Endothelial cell (in vitro differentiated cells): ENCODE data around the gene RGS7. TPM values are rescaled to one million over a fixed set of nuclear protein-coding genes. Genes with fewer than 3 reads are reported as not detected.

Experiments used
- DNase-seq: peaks from one replicate; pipeline ENCODE4 v3.0.0; 2021; ENCODE audit warnings: low spot score
- H3K27ac Mint-ChIP-seq: one replicate; pipeline ENCODE4 v1.8.0; 2021; ENCODE audit warnings: mixed read lengths, inconsistent platforms; ENCODE audit not compliant: unreplicated experiment
- H3K27me3 Mint-ChIP-seq: one replicate; pipeline ENCODE4 v1.8.0; 2021; ENCODE audit warnings: mild to moderate bottlenecking, moderate library complexity, mixed read lengths, inconsistent platforms; ENCODE audit not compliant: unreplicated experiment
- H3K36me3 Mint-ChIP-seq: one replicate; pipeline ENCODE4 v1.8.0; 2021; ENCODE audit warnings: mild to moderate bottlenecking, low read depth, mixed read lengths, inconsistent platforms; ENCODE audit not compliant: unreplicated experiment
- H3K4me1 Mint-ChIP-seq: one replicate; pipeline ENCODE4 v1.8.0; 2021; ENCODE audit warnings: mild to moderate bottlenecking, mixed read lengths, inconsistent platforms; ENCODE audit not compliant: unreplicated experiment
- H3K4me3 Mint-ChIP-seq: one replicate; pipeline ENCODE4 v1.8.0; 2021; ENCODE audit warnings: mild to moderate bottlenecking, mixed read lengths, inconsistent platforms; ENCODE audit not compliant: unreplicated experiment
- H3K9me3 Mint-ChIP-seq: one replicate; pipeline ENCODE4 v1.8.0; 2021; ENCODE audit warnings: mixed read lengths, inconsistent platforms; ENCODE audit not compliant: unreplicated experiment
- CTCF ChIP-seq: fragments of 200-600 bp; sonication (generic); IDR thresholded peaks from one replicate; pipeline ENCODE4 v1.5.0; 2021; ENCODE audit warnings: antibody characterized with exemption; ENCODE audit not compliant: unreplicated experiment
- total RNA-seq: library from RNA; stranded (reverse); fragmentation: NEBNext Ultra II Directional; extraction: Animal tissue kit (Norgen Biotek cat#: 25700); gene quantifications from one replicate; pipeline ENCODE4 v1.2.1, GENCODE V29; 2021; ENCODE audit not compliant: unreplicated experiment

Gene RGS7
- total RNA-seq, 1 donor from 2014 or later: 1.4 TPM

- Mint-ChIP-seq H3K27me3 (peaks cover 2% of the 10 kb centered on the region), H3K4me3 (no peak overlapping the region), H3K9me3 (no peaks in the 10 kb centered on the region), H3K27ac (no peak overlapping the region), H3K4me1 (no peaks in the 10 kb centered on the region), H3K36me3 (no peaks in the 10 kb centered on the region)
- DNase-seq: no peak
- no peak for TF ChIP-seq CTCF
These were observed 512.5 kb downstream of the RGS7 start for GRCh38 chr1:240844486-240844885.

GRCh38 chr1:240843798-240844197 is 513.2 kb downstream of the RGS7 start:
- Mint-ChIP-seq H3K4me1 (no peaks in the 10 kb centered on the region), H3K27ac (no peak overlapping the region), H3K4me3 (no peak overlapping the region), H3K27me3 (peaks cover 2% of the 10 kb centered on the region), H3K36me3 (no peaks in the 10 kb centered on the region), H3K9me3 (no peaks in the 10 kb centered on the region)
- no peak for TF ChIP-seq CTCF
- DNase-seq: no peak

GRCh38 chr1:240836271-240836670 is 520.7 kb downstream of the RGS7 start:
- Mint-ChIP-seq H3K36me3 (no peaks in the 10 kb centered on the region), H3K27ac (no peak overlapping the region), H3K4me3 (no peak overlapping the region), H3K27me3 (peaks cover 3% of the 10 kb centered on the region), H3K9me3 (no peaks in the 10 kb centered on the region), H3K4me1 (no peaks in the 10 kb centered on the region)
- TF ChIP-seq CTCF: no peak
- no peak for DNase-seq

GRCh38 chr1:240835291-240835690 is 521.7 kb downstream of the RGS7 start:
- H3K4me1 Mint-ChIP-seq: no peaks in the 10 kb centered on the region
- peaks cover 3% of the 10 kb centered on the region for H3K27me3 Mint-ChIP-seq
- H3K27ac Mint-ChIP-seq: no peak overlapping the region
- no peak for TF ChIP-seq CTCF
- no peak for DNase-seq
- no peaks in the 10 kb centered on the region for H3K36me3 Mint-ChIP-seq
- no peaks in the 10 kb centered on the region for H3K9me3 Mint-ChIP-seq
- H3K4me3 Mint-ChIP-seq: no peak overlapping the region

GRCh38 chr1:240833075-240833474 is 523.9 kb downstream of the RGS7 start:
- Mint-ChIP-seq H3K9me3 (no peaks in the 10 kb centered on the region), H3K27ac (no peak overlapping the region), H3K36me3 (no peaks in the 10 kb centered on the region), H3K27me3 (peaks cover 1% of the 10 kb centered on the region), H3K4me3 (no peak overlapping the region), H3K4me1 (no peaks in the 10 kb centered on the region)
- no peak for DNase-seq
- TF ChIP-seq CTCF: no peak
